HAP-1 (cell line): ENCODE measurements around the gene AOX1.

Experiments used
- DNase-seq, 2 experiments: peaks; one replicate each; pipeline ENCODE4 v3.0.0-alpha.2; 2016 to 2020; ENCODE audit warnings: low spot score in 2 of 2
- H3K27me3 ChIP-seq: fragments of 250-450 bp; sonication (Bioruptor Pico); 2 replicates; pipeline ENCODE4 v1.5.1; 2020; ENCODE audit warnings: low read depth, mild to moderate bottlenecking, moderate library complexity
- H3K36me3 ChIP-seq: fragments of 250-450 bp; sonication (Bioruptor Pico); replicated peaks from 2 replicates; pipeline ENCODE4 v1.5.1; 2020; ENCODE audit warnings: mild to moderate bottlenecking
- H3K4me1 ChIP-seq: fragments of 250-450 bp; sonication (Bioruptor Pico); 2 replicates; pipeline ENCODE4 v1.5.1; 2020; ENCODE audit warnings: mild to moderate bottlenecking
- H3K4me3 ChIP-seq: fragments of 250-450 bp; sonication (Bioruptor Pico); 2 replicates; pipeline ENCODE4 v1.5.1; 2020; ENCODE audit warnings: mild to moderate bottlenecking, moderate library complexity
- H3K9me3 ChIP-seq: fragments of 250-450 bp; sonication (Bioruptor Pico); 2 replicates; pipeline ENCODE4 v1.5.1; 2020; ENCODE audit warnings: mild to moderate bottlenecking, moderate library complexity
- in situ Hi-C: fragments of 300-500 bp; cut with MboI; formaldehyde crosslinking; loops from 3 replicates; pipeline ENCODE4 v1.14.3; 2020; ENCODE audit warnings: low sequenced_read_pairs, inconsistent platforms, mixed read lengths

The AOX1 gene

GRCh38 chr2:200591308-200591707, 5.5 kb downstream of the AOX1 start:
- H3K27me3 ChIP-seq: peaks cover 5% of the 10 kb centered on the region; the same call in 1 of the 2 replicates
- H3K36me3 ChIP-seq: no peaks in the 10 kb centered on the region
- in situ Hi-C loops: no loop called here
- H3K4me1 ChIP-seq: no peaks in the 10 kb centered on the region
- DNase-seq: no peak
- no peak overlapping the region for H3K4me3 ChIP-seq
- H3K9me3 ChIP-seq: 0 out of 2 replicates have a peak, but pooled peaks cover 2% of the 10 kb centered on the region

- no peak overlapping the region for H3K4me3 ChIP-seq
- in situ Hi-C loops: no loop called here
- no peaks in the 10 kb centered on the region for H3K4me1 ChIP-seq
- DNase-seq: no peak
- H3K36me3 ChIP-seq: no peaks in the 10 kb centered on the region
- peaks cover 5% of the 10 kb centered on the region; the same call in 1 of the 2 replicates for H3K27me3 ChIP-seq
- H3K9me3 ChIP-seq: 0 out of 2 replicates have a peak, but pooled peaks cover 2% of the 10 kb centered on the region
Measured at GRCh38 chr2:200592406-200593075, 6.7 kb downstream of the AOX1 start.

GRCh38 chr2:200593905-200594304, 8.1 kb downstream of the AOX1 start:
- Histone ChIP-seq H3K4me1 (no peaks in the 10 kb centered on the region), H3K9me3 (0 out of 2 replicates have a peak, but pooled peaks cover 2% of the 10 kb centered on the region), H3K27me3 (peaks cover 5% of the 10 kb centered on the region; the same call in 1 of the 2 replicates), H3K4me3 (no peak overlapping the region), H3K36me3 (no peaks in the 10 kb centered on the region)
- DNase-seq: no peak
- in situ Hi-C loops: no loop called here

GRCh38 chr2:200595913-200596312, 10.1 kb downstream of the AOX1 start:
- no peak for DNase-seq
- H3K4me3 ChIP-seq: no peak overlapping the region
- no peaks in the 10 kb centered on the region for H3K4me1 ChIP-seq
- no peaks in the 10 kb centered on the region for H3K36me3 ChIP-seq
- in situ Hi-C loops: no loop called here
- peaks cover 5% of the 10 kb centered on the region; the same call in 1 of the 2 replicates for H3K27me3 ChIP-seq
- 0 out of 2 replicates have a peak, but pooled peaks cover 2% of the 10 kb centered on the region for H3K9me3 ChIP-seq

GRCh38 chr2:200596774-200597570, 11.2 kb downstream of the AOX1 start:
- Histone ChIP-seq H3K9me3 (0 out of 2 replicates have a peak, but pooled peaks cover 2% of the 10 kb centered on the region), H3K36me3 (no peaks in the 10 kb centered on the region), H3K27me3 (peaks cover 5% of the 10 kb centered on the region; the same call in 1 of the 2 replicates), H3K4me1 (no peaks in the 10 kb centered on the region), H3K4me3 (no peak overlapping the region)
- no peak for DNase-seq
- in situ Hi-C loops: no loop called here

- no peak overlapping the region for H3K4me3 ChIP-seq
- peaks cover 7% of the 10 kb centered on the region; the same call in 1 of the 2 replicates for H3K27me3 ChIP-seq
- no peaks in the 10 kb centered on the region for H3K36me3 ChIP-seq
- DNase-seq: no peak
- 0 out of 2 replicates have a peak, but pooled peaks cover 2% of the 10 kb centered on the region for H3K9me3 ChIP-seq
- in situ Hi-C loops: no loop called here
- H3K4me1 ChIP-seq: no peaks in the 10 kb centered on the region
Measured at GRCh38 chr2:200599206-200599605, 13.4 kb downstream of the AOX1 start.

- Histone ChIP-seq H3K4me1 (no peaks in the 10 kb centered on the region), H3K4me3 (no peak overlapping the region), H3K9me3 (no peaks in the 10 kb centered on the region), H3K36me3 (no peaks in the 10 kb centered on the region), H3K27me3 (0 out of 2 replicates have a peak, but pooled peaks cover 3% of the 10 kb centered on the region)
- in situ Hi-C loops: no loop called here
- no peak for DNase-seq
Measured at GRCh38 chr2:200600549-200601225, 14.9 kb downstream of the AOX1 start.

- Histone ChIP-seq H3K9me3 (no peaks in the 10 kb centered on the region), H3K4me1 (no peaks in the 10 kb centered on the region), H3K27me3 (0 out of 2 replicates have a peak, but pooled peaks cover 3% of the 10 kb centered on the region), H3K4me3 (no peak overlapping the region), H3K36me3 (no peaks in the 10 kb centered on the region)
- DNase-seq: no peak
- in situ Hi-C loops: no loop called here
Measured at GRCh38 chr2:200602584-200602983, 16.8 kb downstream of the AOX1 start.

- Histone ChIP-seq H3K4me1 (no peaks in the 10 kb centered on the region), H3K36me3 (no peaks in the 10 kb centered on the region), H3K9me3 (no peaks in the 10 kb centered on the region), H3K4me3 (no peak overlapping the region), H3K27me3 (0 out of 2 replicates have a peak, but pooled peaks cover 3% of the 10 kb centered on the region)
- no peak for DNase-seq
- in situ Hi-C loops: no loop called here
Measured at GRCh38 chr2:200603972-200604371, 18.2 kb downstream of the AOX1 start.

GRCh38 chr2:200604571-200605255, 18.9 kb downstream of the AOX1 start:
- Histone ChIP-seq H3K4me3 (no peak overlapping the region), H3K27me3 (0 out of 2 replicates have a peak, but pooled peaks cover 3% of the 10 kb centered on the region), H3K9me3 (no peaks in the 10 kb centered on the region), H3K4me1 (no peaks in the 10 kb centered on the region), H3K36me3 (no peaks in the 10 kb centered on the region)
- in situ Hi-C loops: no loop called here
- DNase-seq: no peak

GRCh38 chr2:200608341-200609027, 22.7 kb downstream of the AOX1 start:
- no peaks in the 10 kb centered on the region for H3K27me3 ChIP-seq
- no peak overlapping the region for H3K4me3 ChIP-seq
- no peaks in the 10 kb centered on the region for H3K9me3 ChIP-seq
- H3K4me1 ChIP-seq: no peaks in the 10 kb centered on the region
- H3K36me3 ChIP-seq: no peaks in the 10 kb centered on the region
- in situ Hi-C loops: no loop called here
- no peak for DNase-seq

- in situ Hi-C loops: no loop called here
- Histone ChIP-seq H3K9me3 (no peaks in the 10 kb centered on the region), H3K27me3 (no peaks in the 10 kb centered on the region), H3K4me3 (no peak overlapping the region), H3K4me1 (no peaks in the 10 kb centered on the region), H3K36me3 (no peaks in the 10 kb centered on the region)
- no peak for DNase-seq
Measured at GRCh38 chr2:200609028-200609614, 23.3 kb downstream of the AOX1 start.
